ENCODE results near the gene CTIF. TPM values are rescaled to one million over a fixed set of nuclear protein-coding genes. Genes with fewer than 3 reads are reported as not detected.

The CTIF gene
- total RNA-seq, 1 donor from 2014 or later: 26.4 TPM

GRCh38 chr18:48787203-48788151, 248.6 kb downstream of the CTIF start:
- no peak for DNase-seq (ENCODE audit: low spot score, unreplicated experiment)
- no peak for TF ChIP-seq CTCF (IDR thresholded peaks at IDR 0.05; ENCODE audit: unreplicated experiment)
- no peaks in the 10 kb centered on the region for H3K9me3 Mint-ChIP-seq (ENCODE audit: low read depth)
- H3K36me3 Mint-ChIP-seq (ENCODE audit: insufficient read depth): peaks cover 8% of the 10 kb centered on the region
- no peak overlapping the region for H3K27ac Mint-ChIP-seq
- H3K4me1 Mint-ChIP-seq (ENCODE audit: low read depth): peaks cover 14% of the 10 kb centered on the region
- H3K4me3 Mint-ChIP-seq (ENCODE audit: low read depth): no peak overlapping the region
- peaks cover 3% of the 10 kb centered on the region for H3K27me3 Mint-ChIP-seq

- peaks cover 8% of the 10 kb centered on the region for H3K36me3 Mint-ChIP-seq (ENCODE audit: insufficient read depth)
- no peak for TF ChIP-seq CTCF (IDR thresholded peaks at IDR 0.05; ENCODE audit: unreplicated experiment)
- H3K9me3 Mint-ChIP-seq (ENCODE audit: low read depth): no peaks in the 10 kb centered on the region
- DNase-seq (ENCODE audit: low spot score, unreplicated experiment): no peak
- peaks cover 14% of the 10 kb centered on the region for H3K4me1 Mint-ChIP-seq (ENCODE audit: low read depth)
- H3K27me3 Mint-ChIP-seq: peaks cover 3% of the 10 kb centered on the region
- no peak overlapping the region for H3K4me3 Mint-ChIP-seq (ENCODE audit: low read depth)
- H3K27ac Mint-ChIP-seq: no peak overlapping the region
Measured at GRCh38 chr18:48788373-48788772, 249.5 kb downstream of the CTIF start.

GRCh38 chr18:48789259-48789812, 250.5 kb downstream of the CTIF start:
- no peak for TF ChIP-seq CTCF (IDR thresholded peaks at IDR 0.05; ENCODE audit: unreplicated experiment)
- Mint-ChIP-seq H3K9me3 (ENCODE audit: low read depth) (no peaks in the 10 kb centered on the region), H3K27me3 (peaks cover 2% of the 10 kb centered on the region), H3K27ac (no peak overlapping the region), H3K4me1 (ENCODE audit: low read depth) (peaks cover 9% of the 10 kb centered on the region), H3K4me3 (ENCODE audit: low read depth) (no peak overlapping the region), H3K36me3 (ENCODE audit: insufficient read depth) (peaks cover 8% of the 10 kb centered on the region)
- DNase-seq (ENCODE audit: low spot score, unreplicated experiment): no peak

GRCh38 chr18:48790226-48790863, 251.5 kb downstream of the CTIF start:
- H3K4me3 Mint-ChIP-seq (ENCODE audit: low read depth): no peak overlapping the region
- no peaks in the 10 kb centered on the region for H3K9me3 Mint-ChIP-seq (ENCODE audit: low read depth)
- H3K36me3 Mint-ChIP-seq (ENCODE audit: insufficient read depth): peaks cover 8% of the 10 kb centered on the region
- TF ChIP-seq CTCF (IDR thresholded peaks at IDR 0.05; ENCODE audit: unreplicated experiment): no peak
- no peak for DNase-seq (ENCODE audit: low spot score, unreplicated experiment)
- H3K4me1 Mint-ChIP-seq (ENCODE audit: low read depth): peaks cover 9% of the 10 kb centered on the region
- H3K27ac Mint-ChIP-seq: no peak overlapping the region
- H3K27me3 Mint-ChIP-seq: peaks cover 2% of the 10 kb centered on the region

- Mint-ChIP-seq H3K9me3 (ENCODE audit: low read depth) (no peaks in the 10 kb centered on the region), H3K4me1 (ENCODE audit: low read depth) (peaks cover 9% of the 10 kb centered on the region), H3K27ac (no peak overlapping the region), H3K27me3 (peaks cover 2% of the 10 kb centered on the region), H3K36me3 (ENCODE audit: insufficient read depth) (peaks cover 8% of the 10 kb centered on the region), H3K4me3 (ENCODE audit: low read depth) (no peak overlapping the region)
- TF ChIP-seq CTCF (IDR thresholded peaks at IDR 0.05; ENCODE audit: unreplicated experiment): no peak
- no peak for DNase-seq (ENCODE audit: low spot score, unreplicated experiment)
Measured at GRCh38 chr18:48790869-48791635, 252.2 kb downstream of the CTIF start.
